RKO (cell line): Measurements from ENCODE around the gene PLIN3.
"Not testable (repeated sequence)": the region's sequence is repeated elsewhere in the genome, so short reads cannot be mapped to it uniquely, and the experiment has no call there.

Source experiments
- DNase-seq: peaks from one replicate; pipeline ENCODE4 v3.0.0-alpha.2; 2016; ENCODE audit warnings: low spot score

Gene PLIN3

GRCh38 chr19:4845975-4846374, 21.5 kb downstream of the PLIN3 start:
- not testable (repeated sequence) for DNase-seq

- DNase-seq, result no peak
Observed at GRCh38 chr19:4844348-4845179, 22.9 kb downstream of the PLIN3 start.

GRCh38 chr19:4843647-4843965, 23.9 kb downstream of the PLIN3 start:
- no peak for DNase-seq

- DNase-seq, result no peak
Observed at GRCh38 chr19:4839192-4839591, 28.3 kb downstream of the PLIN3 start.

- no peak for DNase-seq
Observed at GRCh38 chr19:4832776-4833175, 34.7 kb downstream of the PLIN3 start.

GRCh38 chr19:4831979-4832340, 35.5 kb downstream of the PLIN3 start:
- not testable (repeated sequence) for DNase-seq

GRCh38 chr19:4831304-4831978, 36.0 kb downstream of the PLIN3 start, which contains the start of gene TICAM1:
Gene TICAM1, minus strand, starts transcription at chr19:4831712. Its CDS starts 13,335 bp downstream, at chr19:4818377.
- peak; percentile 48 for DNase-seq

- DNase-seq, result no peak
Observed at GRCh38 chr19:4830768-4831265, 36.6 kb downstream of the PLIN3 start.

- DNase-seq, result no peak
Observed at GRCh38 chr19:4830332-4830731, 37.1 kb downstream of the PLIN3 start.

GRCh38 chr19:4829001-4829712, 38.3 kb downstream of the PLIN3 start:
- DNase-seq, result no peak

- DNase-seq, result no peak
Observed at GRCh38 chr19:4823577-4823976, 43.9 kb downstream of the PLIN3 start.

GRCh38 chr19:4822354-4822753, 45.1 kb downstream of the PLIN3 start:
- not testable (repeated sequence) for DNase-seq

GRCh38 chr19:4821265-4821664, 46.2 kb downstream of the PLIN3 start:
- no peak for DNase-seq

- DNase-seq, result no peak
Observed at GRCh38 chr19:4817467-4818277, 49.8 kb downstream of the PLIN3 start.

- DNase-seq, result no peak
Observed at GRCh38 chr19:4816950-4817278, 50.6 kb downstream of the PLIN3 start.

- DNase-seq, result no peak
Observed at GRCh38 chr19:4816202-4816949, 51.1 kb downstream of the PLIN3 start.

GRCh38 chr19:4815426-4816201, 51.9 kb downstream of the PLIN3 start:
- DNase-seq, result peak; percentile 97

GRCh38 chr19:4814625-4815425, 52.6 kb downstream of the PLIN3 start:
- DNase-seq, result no peak

GRCh38 chr19:4811328-4812131, 55.9 kb downstream of the PLIN3 start:
- peak; percentile 76 for DNase-seq
